ENCODE measurements around the gene CHTOP.

GRCh38 chr1:153655333-153655732 is 21.5 kb downstream of the CHTOP start:
- TF ChIP-seq, protein P1, sequence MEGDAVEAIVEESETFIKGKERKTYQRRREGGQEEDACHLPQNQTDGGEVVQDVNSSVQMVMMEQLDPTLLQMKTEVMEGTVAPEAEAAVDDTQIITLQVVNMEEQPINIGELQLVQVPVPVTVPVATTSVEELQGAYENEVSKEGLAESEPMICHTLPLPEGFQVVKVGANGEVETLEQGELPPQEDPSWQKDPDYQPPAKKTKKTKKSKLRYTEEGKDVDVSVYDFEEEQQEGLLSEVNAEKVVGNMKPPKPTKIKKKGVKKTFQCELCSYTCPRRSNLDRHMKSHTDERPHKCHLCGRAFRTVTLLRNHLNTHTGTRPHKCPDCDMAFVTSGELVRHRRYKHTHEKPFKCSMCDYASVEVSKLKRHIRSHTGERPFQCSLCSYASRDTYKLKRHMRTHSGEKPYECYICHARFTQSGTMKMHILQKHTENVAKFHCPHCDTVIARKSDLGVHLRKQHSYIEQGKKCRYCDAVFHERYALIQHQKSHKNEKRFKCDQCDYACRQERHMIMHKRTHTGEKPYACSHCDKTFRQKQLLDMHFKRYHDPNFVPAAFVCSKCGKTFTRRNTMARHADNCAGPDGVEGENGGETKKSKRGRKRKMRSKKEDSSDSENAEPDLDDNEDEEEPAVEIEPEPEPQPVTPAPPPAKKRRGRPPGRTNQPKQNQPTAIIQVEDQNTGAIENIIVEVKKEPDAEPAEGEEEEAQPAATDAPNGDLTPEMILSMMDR (conservative IDR thresholded peaks at IDR 0.05; ENCODE audit: low read depth in 2 of 2), result no peak
- TF ChIP-seq EZH2 (IDR thresholded peaks at IDR 0.05; ENCODE audit: low read depth, unreplicated experiment) (no peak), NANOG (IDR thresholded peaks at IDR 0.05; ENCODE audit: borderline replicate concordance) (no peak), EZH2phosphoT487 (IDR thresholded peaks at IDR 0.05; ENCODE audit: unreplicated experiment) (no peak), POLR2AphosphoS5 (IDR thresholded peaks at IDR 0.05; ENCODE audit: low read depth) (no peak), ZNF114 (CRISPR knock-in tag; IDR thresholded peaks at IDR 0.05) (no peak), JUNB (IDR thresholded peaks at IDR 0.05; ENCODE audit: unreplicated experiment) (no peak), STAT1 (IDR thresholded peaks at IDR 0.05; ENCODE audit: unreplicated experiment) (no peak)
- TF ChIP-seq, protein P2, sequence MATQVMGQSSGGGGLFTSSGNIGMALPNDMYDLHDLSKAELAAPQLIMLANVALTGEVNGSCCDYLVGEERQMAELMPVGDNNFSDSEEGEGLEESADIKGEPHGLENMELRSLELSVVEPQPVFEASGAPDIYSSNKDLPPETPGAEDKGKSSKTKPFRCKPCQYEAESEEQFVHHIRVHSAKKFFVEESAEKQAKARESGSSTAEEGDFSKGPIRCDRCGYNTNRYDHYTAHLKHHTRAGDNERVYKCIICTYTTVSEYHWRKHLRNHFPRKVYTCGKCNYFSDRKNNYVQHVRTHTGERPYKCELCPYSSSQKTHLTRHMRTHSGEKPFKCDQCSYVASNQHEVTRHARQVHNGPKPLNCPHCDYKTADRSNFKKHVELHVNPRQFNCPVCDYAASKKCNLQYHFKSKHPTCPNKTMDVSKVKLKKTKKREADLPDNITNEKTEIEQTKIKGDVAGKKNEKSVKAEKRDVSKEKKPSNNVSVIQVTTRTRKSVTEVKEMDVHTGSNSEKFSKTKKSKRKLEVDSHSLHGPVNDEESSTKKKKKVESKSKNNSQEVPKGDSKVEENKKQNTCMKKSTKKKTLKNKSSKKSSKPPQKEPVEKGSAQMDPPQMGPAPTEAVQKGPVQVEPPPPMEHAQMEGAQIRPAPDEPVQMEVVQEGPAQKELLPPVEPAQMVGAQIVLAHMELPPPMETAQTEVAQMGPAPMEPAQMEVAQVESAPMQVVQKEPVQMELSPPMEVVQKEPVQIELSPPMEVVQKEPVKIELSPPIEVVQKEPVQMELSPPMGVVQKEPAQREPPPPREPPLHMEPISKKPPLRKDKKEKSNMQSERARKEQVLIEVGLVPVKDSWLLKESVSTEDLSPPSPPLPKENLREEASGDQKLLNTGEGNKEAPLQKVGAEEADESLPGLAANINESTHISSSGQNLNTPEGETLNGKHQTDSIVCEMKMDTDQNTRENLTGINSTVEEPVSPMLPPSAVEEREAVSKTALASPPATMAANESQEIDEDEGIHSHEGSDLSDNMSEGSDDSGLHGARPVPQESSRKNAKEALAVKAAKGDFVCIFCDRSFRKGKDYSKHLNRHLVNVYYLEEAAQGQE (IDR thresholded peaks at IDR 0.05; ENCODE audit: unreplicated experiment), result no peak
- TF ChIP-seq, protein P3, sequence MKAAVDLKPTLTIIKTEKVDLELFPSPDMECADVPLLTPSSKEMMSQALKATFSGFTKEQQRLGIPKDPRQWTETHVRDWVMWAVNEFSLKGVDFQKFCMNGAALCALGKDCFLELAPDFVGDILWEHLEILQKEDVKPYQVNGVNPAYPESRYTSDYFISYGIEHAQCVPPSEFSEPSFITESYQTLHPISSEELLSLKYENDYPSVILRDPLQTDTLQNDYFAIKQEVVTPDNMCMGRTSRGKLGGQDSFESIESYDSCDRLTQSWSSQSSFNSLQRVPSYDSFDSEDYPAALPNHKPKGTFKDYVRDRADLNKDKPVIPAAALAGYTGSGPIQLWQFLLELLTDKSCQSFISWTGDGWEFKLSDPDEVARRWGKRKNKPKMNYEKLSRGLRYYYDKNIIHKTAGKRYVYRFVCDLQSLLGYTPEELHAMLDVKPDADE (IDR thresholded peaks at IDR 0.05), result no peak
